ENCODE results near the gene SHC3. TPM values are rescaled to one million over a fixed set of nuclear protein-coding genes. Genes with fewer than 3 reads are reported as not detected.

Gene SHC3
- total RNA-seq, 1 experiment from 2014 or later: 1.8 TPM

DNA sequence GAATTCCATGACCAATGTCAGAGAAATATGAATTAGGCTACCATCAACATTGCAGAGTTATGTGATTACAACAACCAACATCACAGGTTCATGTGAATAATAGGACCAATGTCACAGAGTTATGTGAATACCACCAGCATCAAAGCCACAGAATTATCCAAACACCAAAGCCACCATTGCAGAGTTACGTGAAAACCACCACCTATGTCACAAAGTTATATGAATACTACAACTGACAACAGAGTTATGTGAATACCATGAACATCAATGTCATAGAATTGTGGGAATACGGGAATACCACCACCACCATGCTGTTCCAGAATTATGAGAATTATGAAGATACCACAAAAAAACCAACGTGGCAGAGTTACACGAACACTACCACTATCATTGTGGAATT is 64.8 kb downstream of the SHC3 start:
- H2BK5ac ChIP-seq (ENCODE audit: insufficient read length, low read length): no peak overlapping the region
- H3K56ac ChIP-seq (ENCODE audit: insufficient read length, low read depth, low read length): no peak overlapping the region
- DNase-seq: no peak
- no peaks in the 10 kb centered on the region for H3K23me2 ChIP-seq (ENCODE audit: insufficient read length, low read depth, low read length, poor library complexity, severe bottlenecking)
- no peak overlapping the region for H2AK5ac ChIP-seq (ENCODE audit: insufficient read length, low read length)
- no peak overlapping the region for H2BK12ac ChIP-seq (ENCODE audit: insufficient read length, low read depth, low read length)
- no peak overlapping the region for H3K27ac ChIP-seq (ENCODE audit: insufficient read length, low read depth, low read length)
- H4K5ac ChIP-seq (ENCODE audit: insufficient read length, low read depth, low read length): no peak overlapping the region
- Mint-ChIP-seq H3K36me3 (ENCODE audit: insufficient read depth in 1 of 3, low read depth in 3 of 3) (no peaks in the 10 kb centered on the region; a peak in 1 of 7 replicates), H3K27me3 (ENCODE audit: low read depth) (no peaks in the 10 kb centered on the region), H3K27ac (no peak overlapping the region), H3K4me1 (peaks cover 10 to 17% of the 10 kb centered on the region in 2 experiments), H3K4me3 (no peak overlapping the region), H3K9me3 (no peaks in the 10 kb centered on the region)
- H3K79me2 ChIP-seq (ENCODE audit: insufficient read depth, low read length): peaks cover 11% of the 10 kb centered on the region; the same call in 1 of the 2 replicates
- H2BK120ac ChIP-seq (ENCODE audit: low read depth, low read length, poor library complexity, severe bottlenecking): no peak overlapping the region
- no peak overlapping the region for H3T11ph ChIP-seq (ENCODE audit: low read length)
- H3K14ac ChIP-seq (ENCODE audit: insufficient read depth, low read length): no peak overlapping the region
- H3K18ac ChIP-seq (ENCODE audit: insufficient read length, low read depth, low read length): no peak overlapping the region
- no peak overlapping the region for H3K9ac ChIP-seq (ENCODE audit: extremely low read depth, insufficient read length, low read length)
- H4K20me1 ChIP-seq (ENCODE audit: control insufficient read depth, insufficient read depth, insufficient read length): no peaks in the 10 kb centered on the region
- TF ChIP-seq, protein P1, sequence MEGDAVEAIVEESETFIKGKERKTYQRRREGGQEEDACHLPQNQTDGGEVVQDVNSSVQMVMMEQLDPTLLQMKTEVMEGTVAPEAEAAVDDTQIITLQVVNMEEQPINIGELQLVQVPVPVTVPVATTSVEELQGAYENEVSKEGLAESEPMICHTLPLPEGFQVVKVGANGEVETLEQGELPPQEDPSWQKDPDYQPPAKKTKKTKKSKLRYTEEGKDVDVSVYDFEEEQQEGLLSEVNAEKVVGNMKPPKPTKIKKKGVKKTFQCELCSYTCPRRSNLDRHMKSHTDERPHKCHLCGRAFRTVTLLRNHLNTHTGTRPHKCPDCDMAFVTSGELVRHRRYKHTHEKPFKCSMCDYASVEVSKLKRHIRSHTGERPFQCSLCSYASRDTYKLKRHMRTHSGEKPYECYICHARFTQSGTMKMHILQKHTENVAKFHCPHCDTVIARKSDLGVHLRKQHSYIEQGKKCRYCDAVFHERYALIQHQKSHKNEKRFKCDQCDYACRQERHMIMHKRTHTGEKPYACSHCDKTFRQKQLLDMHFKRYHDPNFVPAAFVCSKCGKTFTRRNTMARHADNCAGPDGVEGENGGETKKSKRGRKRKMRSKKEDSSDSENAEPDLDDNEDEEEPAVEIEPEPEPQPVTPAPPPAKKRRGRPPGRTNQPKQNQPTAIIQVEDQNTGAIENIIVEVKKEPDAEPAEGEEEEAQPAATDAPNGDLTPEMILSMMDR (conservative IDR thresholded peaks at IDR 0.05): no peak
- no peak overlapping the region for H2BK20ac ChIP-seq (ENCODE audit: low read depth, low read length, poor library complexity, severe bottlenecking)
- H3K23ac ChIP-seq (ENCODE audit: insufficient read length, low read depth, low read length): no peak overlapping the region
- H3K27me3 ChIP-seq (ENCODE audit: insufficient read depth, low read length): no peaks in the 10 kb centered on the region
- no CpG with 5 or more reads among the region's 4 CpGs for WGBS (ENCODE audit: extremely low coverage, insufficient read length, low lambda C conversion rate)
- H3K4me2 ChIP-seq (ENCODE audit: insufficient read depth, insufficient read length, low read length): no peak overlapping the region
- no peaks in the 10 kb centered on the region for H3K4me1 ChIP-seq (ENCODE audit: insufficient read depth, low read length)
- no peak overlapping the region for H4K91ac ChIP-seq (ENCODE audit: insufficient read length, low read depth, low read length)
- no peak overlapping the region for H3K4ac ChIP-seq (ENCODE audit: low read depth, low read length)
- H2BK15ac ChIP-seq (ENCODE audit: low read depth, low read length): no peak overlapping the region
- H2AFZ ChIP-seq (ENCODE audit: low read length): no peak overlapping the region
- peaks cover 8% of the 10 kb centered on the region for H3K9me3 ChIP-seq (ENCODE audit: control insufficient read depth, low read depth, low read length)
- H3K79me1 ChIP-seq (ENCODE audit: insufficient read depth, low read depth, low read length, poor library complexity, severe bottlenecking): no peaks in the 10 kb centered on the region
- no peak overlapping the region for H4K8ac ChIP-seq (replicated peaks; ENCODE audit: insufficient read length, low read depth, low read length)

Data from H9 (cell line).